Liver (tissue), 9 donors: ENCODE data around the gene PRSS57. TPM values are rescaled to one million over a fixed set of nuclear protein-coding genes. Genes with fewer than 3 reads are reported as not detected.

Experiments used
- DNase-seq: peaks from one replicate; pipeline ENCODE4 v3.0.0-alpha.2; 2017; ENCODE audit warnings: low spot score
- H3K27ac ChIP-seq, 2 donors: one replicate each; pipeline ENCODE4 v1.7.0; 2013; ENCODE audit warnings: inconsistent platforms in 2 of 2, low read length in 2 of 2, control low read depth in 1 of 2, low read depth in 1 of 2, mild to moderate bottlenecking in 1 of 2
- H3K27me3 ChIP-seq, 4 donors: one replicate each; pipeline versions ENCODE4 v1.6.1 to v1.7.0; 2013; ENCODE audit warnings: low read length in 3 of 4, inconsistent platforms in 1 of 4, mild to moderate bottlenecking in 1 of 4, moderate library complexity in 1 of 4; ENCODE audit not compliant: control insufficient read depth in 4 of 4, insufficient read depth in 4 of 4
- H3K36me3 ChIP-seq, 4 donors: one replicate each; pipeline versions ENCODE4 v1.6.1 to v1.7.0; 2013; ENCODE audit warnings: low read length in 3 of 4, mild to moderate bottlenecking in 3 of 4, low read depth in 1 of 4, moderate library complexity in 1 of 4; ENCODE audit not compliant: control insufficient read depth in 4 of 4, insufficient read depth in 3 of 4
- H3K4me1 ChIP-seq, 4 donors: one replicate each; pipeline versions ENCODE4 v1.6.1 to v1.7.0; 2013; ENCODE audit warnings: low read length in 3 of 4, mild to moderate bottlenecking in 3 of 4, moderate library complexity in 1 of 4; ENCODE audit not compliant: control insufficient read depth in 4 of 4, insufficient read depth in 4 of 4
- H3K4me3 ChIP-seq, 3 donors: one replicate each; pipeline versions ENCODE4 v1.6.1 to v1.7.0; 2013; ENCODE audit warnings: low read length in 3 of 3, control low read depth in 1 of 3, low read depth in 1 of 3, mild to moderate bottlenecking in 1 of 3
- H3K9ac ChIP-seq, 2 donors: one replicate each; pipeline ENCODE4 v1.7.0; 2013; ENCODE audit warnings: low read length in 2 of 2, mild to moderate bottlenecking in 2 of 2, moderate library complexity in 2 of 2, control low read depth in 1 of 2, low read depth in 1 of 2
- H3K9me3 ChIP-seq, 4 donors: one replicate each; pipeline versions ENCODE4 v1.6.1 to v1.7.0; 2013; ENCODE audit warnings: low read length in 3 of 4; ENCODE audit not compliant: control insufficient read depth in 4 of 4
- ATF3 ChIP-seq: IDR thresholded peaks from 2 replicates; pipeline ENCODE4 v1.6.1; 2016; ENCODE audit warnings: antibody characterized with exemption
- CTCF ChIP-seq: fragments of 150-350 bp; IDR thresholded peaks from 2 replicates; pipeline ENCODE4 v1.5.1; 2017; ENCODE audit warnings: improper control_type of control experiment, low read depth, low read length; ENCODE audit not compliant: missing input control
- EGR1 ChIP-seq, 2 donors: IDR thresholded peaks; 2 replicates each; pipeline ENCODE4 v1.6.1; 2016 to 2018; ENCODE audit warnings: antibody characterized with exemption in 2 of 2, low read depth in 2 of 2
- FOXA1 ChIP-seq: IDR thresholded peaks from 2 replicates; pipeline ENCODE4 v1.6.1; 2016; ENCODE audit warnings: antibody characterized with exemption
- FOXA2 ChIP-seq: IDR thresholded peaks from 2 replicates; pipeline ENCODE4 v1.6.1; 2016; ENCODE audit warnings: antibody characterized with exemption
- GABPA ChIP-seq, 2 donors: IDR thresholded peaks in 1 of 2; conservative IDR thresholded peaks in 1 of 2; 2 replicates each; pipeline ENCODE4 v1.6.1; 2016; ENCODE audit warnings: antibody characterized with exemption in 2 of 2, mild to moderate bottlenecking in 1 of 2, moderate library complexity in 1 of 2
- HNF4A ChIP-seq, 2 donors: conservative IDR thresholded peaks; 2 replicates each; pipeline ENCODE4 v1.6.1; 2016; ENCODE audit warnings: antibody characterized with exemption in 2 of 2, mild to moderate bottlenecking in 2 of 2
- HNF4G ChIP-seq: IDR thresholded peaks from 2 replicates; pipeline ENCODE4 v1.6.1; 2016; ENCODE audit warnings: antibody characterized with exemption
- JUND ChIP-seq, 2 donors: IDR thresholded peaks; 2 replicates each; pipeline ENCODE4 v1.6.1; 2016; ENCODE audit warnings: antibody characterized with exemption in 2 of 2
- MAX ChIP-seq: IDR thresholded peaks from 2 replicates; pipeline ENCODE4 v1.6.1; 2016; ENCODE audit warnings: antibody characterized with exemption
- NR2F2 ChIP-seq: IDR thresholded peaks from 2 replicates; pipeline ENCODE4 v1.6.1; 2016; ENCODE audit warnings: antibody characterized with exemption
- RAD21 ChIP-seq, 2 donors: IDR thresholded peaks; 2 replicates each; pipeline ENCODE4 v1.6.1; 2016; ENCODE audit warnings: antibody characterized with exemption in 2 of 2, mild to moderate bottlenecking in 2 of 2
- REST ChIP-seq: IDR thresholded peaks from 2 replicates; pipeline ENCODE4 v1.6.1; 2016; ENCODE audit warnings: antibody characterized with exemption, mild to moderate bottlenecking
- RXRA ChIP-seq, 2 donors: IDR thresholded peaks; 2 replicates each; pipeline ENCODE4 v1.6.1; 2017 to 2018; ENCODE audit warnings: antibody characterized with exemption in 2 of 2, mild to moderate bottlenecking in 1 of 2
- SP1 ChIP-seq: IDR thresholded peaks from 2 replicates; pipeline ENCODE4 v1.6.1; 2018; ENCODE audit warnings: antibody characterized with exemption, mild to moderate bottlenecking
- TAF1 ChIP-seq: conservative IDR thresholded peaks from 2 replicates; pipeline ENCODE4 v1.6.1; 2016; ENCODE audit warnings: antibody characterized with exemption, mild to moderate bottlenecking
- YY1 ChIP-seq: IDR thresholded peaks from 2 replicates; pipeline ENCODE4 v1.6.1; 2016; ENCODE audit warnings: antibody characterized with exemption, mild to moderate bottlenecking
- ZBTB33 ChIP-seq: IDR thresholded peaks from 2 replicates; pipeline ENCODE4 v1.6.1; 2016; ENCODE audit warnings: antibody characterized with exemption
- whole genome bisulfite sequencing: extraction: QIAGEN DNeasy Blood & Tissue Kit; methylation state at CpG from one replicate; pipeline ENCODE4 v1.1.7; 2013; 5-methylcytosine and 5-hydroxymethylcytosine counted together
- polyA plus RNA-seq, 2 donors: library from polyadenylated mRNA; stranded (reverse) in 1 of 2; unstranded in 1 of 2; fragments of 200-250 nt in 1 of 2; fragments of >200 nt in 1 of 2; fragmentation: Nextera tagmentation in 1 of 2; extraction: Ambion mirVana in 1 of 2; gene quantifications; one replicate each; pipeline versions ENCODE4 v1.2.1 to v1.2.3, GENCODE V29; 2013 to 2015
- total RNA-seq, 2 donors: library from RNA; depleted of rRNA; stranded (reverse); fragments of >200 nt; gene quantifications; one replicate each; pipeline ENCODE4 v1.2.3, GENCODE V29; 2014
- donor health status: healthy.
- donor health status: healthy.
- donor health status: healthy.
- donor health status: healthy.
- donor health status: healthy.

The PRSS57 gene
- total and polyA plus RNA-seq, 4 donors = 0.10 to 12.1 TPM; not detected in 2

- no peak for TF ChIP-seq TAF1
- Histone ChIP-seq H3K4me3 (no peak overlapping the region), H3K36me3 (no peaks in the 10 kb centered on the region), H3K27ac (no peak overlapping the region), H3K9ac (no peak overlapping the region), H3K27me3 (no peaks in the 10 kb centered on the region), H3K4me1 (peaks cover 0 to 10% (median 6%) of the 10 kb centered on the region in 4 donors), H3K9me3 (no peaks in the 10 kb centered on the region)
- WGBS = 79% methylated on average over 25 of the region's 25 CpGs
- no peak for DNase-seq
These were observed 12.5 kb downstream of the PRSS57 start for GRCh38 chr19:682678-683320.

GRCh38 chr19:681029-682019, 13.9 kb downstream of the PRSS57 start:
- no peak for DNase-seq
- no peaks in the 10 kb centered on the region for H3K9me3 ChIP-seq
- peaks cover 2 to 10% (median 6%) of the 10 kb centered on the region in 4 donors for H3K4me1 ChIP-seq
- no peak overlapping the region for H3K4me3 ChIP-seq
- H3K27ac ChIP-seq = peak overlapping the region; percentile 74 to 88
- no peak overlapping the region for H3K9ac ChIP-seq
- TF ChIP-seq RXRA (IDR thresholded peaks at IDR 0.05) (no peak), YY1 (no peak), RAD21 (IDR thresholded peaks at IDR 0.05) (no peak), NR2F2 (no peak), FOXA2 (no peak), HNF4G (no peak), MAX (no peak), ATF3 (no peak), HNF4A (conservative IDR thresholded peaks at IDR 0.05) (no peak), REST (no peak), CTCF (no peak), ZBTB33 (no peak), GABPA (IDR thresholded peaks at IDR 0.05 in 1 of 2, conservative IDR thresholded peaks at IDR 0.05 in 1 of 2) (no peak), EGR1 (IDR thresholded peaks at IDR 0.05; ENCODE audit: low read depth in 2 of 2) (no peak), FOXA1 (no peak), JUND (IDR thresholded peaks at IDR 0.05) (no peak), SP1 (no peak), TAF1 (no peak)
- H3K36me3 ChIP-seq = no peaks in the 10 kb centered on the region
- peaks cover 0 to 2% (median 0%) of the 10 kb centered on the region in 4 donors for H3K27me3 ChIP-seq
- 69% methylated on average over 54 of the region's 54 CpGs for WGBS
